Heart left ventricle (tissue), 13 donors: ENCODE measurements around the gene SLC5A2.

Experiments
- POLR2A ChIP-seq, 2 donors: fragments of 450-650 bp; IDR thresholded peaks; one replicate each; pipeline ENCODE4 v1.6.1; 2017; ENCODE audit warnings: antibody characterized with exemption in 2 of 2, mild to moderate bottlenecking in 2 of 2, moderate library complexity in 2 of 2
- TF ChIP-seq, protein P1 (sequence below), 12 donors: fragments of 200-600 bp; sonication (generic) in 4 of 12; IDR thresholded peaks; one replicate each; pipeline versions ENCODE4 v1.5.0 to v1.8.0; 2018 to 2022; ENCODE audit warnings: antibody characterized with exemption in 12 of 12, mild to moderate bottlenecking in 5 of 12
- donor health status: ischemic (EF 13 %, LVEDD 7.1; RV severe dilation, severe dysfunction).
- donor health status: DM: no; HTN: yes; CAD: no.
- donor health status: DM: no; HTN: no; CAD: no.
- donor health status: ischemic (EF 25% LVEDD 6.9; RV normal size, moderate dysfunction).
- donor health status: ischemic (EF 25% LVEDD 5.7; RV mildly dilated, moderate dysfunction).
- donor health status: ischemic (EF 35%, LVEDD 5.7; RV mildly dilated, moderate dysfunction).
- donor health status: nonischemic (EF 11% LVEDD 7.7; RV severe dilation, severe dysfunction).
- donor health status: DM: yes; HTN: yes; CAD: no.
- donor health status: PGD.
- donor health status: ischemic (EF 29% LVEDD 5.4; RV normal size, mild dysfunction).
- donor health status: nonischemic (EF 23%, LVEDD 6.1; RV moderate dilation, normal function).

DNA sequence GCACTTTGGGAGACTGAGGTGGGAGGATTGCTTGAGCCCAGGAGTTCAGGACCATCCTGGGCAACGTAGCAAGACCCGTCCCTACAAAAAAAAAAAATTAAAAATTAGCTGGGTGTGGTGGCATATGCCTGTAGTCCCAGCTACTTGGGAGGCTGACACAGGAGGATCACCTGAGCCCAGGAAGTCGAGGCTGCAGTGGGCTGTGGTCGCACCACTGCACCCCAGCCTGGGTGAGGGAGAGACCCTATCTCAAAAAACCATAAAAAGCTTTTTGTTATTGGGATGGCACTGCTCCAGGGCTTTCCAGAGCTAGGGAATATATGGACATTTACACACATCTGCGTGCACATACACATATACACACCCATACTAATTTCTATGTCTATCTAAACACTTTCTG, 31.7 kb upstream of the SLC5A2 start:
- TF ChIP-seq, protein P1, sequence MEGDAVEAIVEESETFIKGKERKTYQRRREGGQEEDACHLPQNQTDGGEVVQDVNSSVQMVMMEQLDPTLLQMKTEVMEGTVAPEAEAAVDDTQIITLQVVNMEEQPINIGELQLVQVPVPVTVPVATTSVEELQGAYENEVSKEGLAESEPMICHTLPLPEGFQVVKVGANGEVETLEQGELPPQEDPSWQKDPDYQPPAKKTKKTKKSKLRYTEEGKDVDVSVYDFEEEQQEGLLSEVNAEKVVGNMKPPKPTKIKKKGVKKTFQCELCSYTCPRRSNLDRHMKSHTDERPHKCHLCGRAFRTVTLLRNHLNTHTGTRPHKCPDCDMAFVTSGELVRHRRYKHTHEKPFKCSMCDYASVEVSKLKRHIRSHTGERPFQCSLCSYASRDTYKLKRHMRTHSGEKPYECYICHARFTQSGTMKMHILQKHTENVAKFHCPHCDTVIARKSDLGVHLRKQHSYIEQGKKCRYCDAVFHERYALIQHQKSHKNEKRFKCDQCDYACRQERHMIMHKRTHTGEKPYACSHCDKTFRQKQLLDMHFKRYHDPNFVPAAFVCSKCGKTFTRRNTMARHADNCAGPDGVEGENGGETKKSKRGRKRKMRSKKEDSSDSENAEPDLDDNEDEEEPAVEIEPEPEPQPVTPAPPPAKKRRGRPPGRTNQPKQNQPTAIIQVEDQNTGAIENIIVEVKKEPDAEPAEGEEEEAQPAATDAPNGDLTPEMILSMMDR (IDR thresholded peaks at IDR 0.05): no peak
- TF ChIP-seq POLR2A (IDR thresholded peaks at IDR 0.05): no peak
